NCI-H748 (cell line): ENCODE results near the gene FUT4.
"Not testable (repeated sequence)": the region's sequence is repeated elsewhere in the genome, so short reads cannot be mapped to it uniquely, and the experiment has no call there.

Source experiments
- DNase-seq: peaks from one replicate; lab custom pipeline; 2025; ENCODE audit not compliant: unreplicated experiment; lab: John Stamatoyannopoulos, UW

FUT4 gene

DNA sequence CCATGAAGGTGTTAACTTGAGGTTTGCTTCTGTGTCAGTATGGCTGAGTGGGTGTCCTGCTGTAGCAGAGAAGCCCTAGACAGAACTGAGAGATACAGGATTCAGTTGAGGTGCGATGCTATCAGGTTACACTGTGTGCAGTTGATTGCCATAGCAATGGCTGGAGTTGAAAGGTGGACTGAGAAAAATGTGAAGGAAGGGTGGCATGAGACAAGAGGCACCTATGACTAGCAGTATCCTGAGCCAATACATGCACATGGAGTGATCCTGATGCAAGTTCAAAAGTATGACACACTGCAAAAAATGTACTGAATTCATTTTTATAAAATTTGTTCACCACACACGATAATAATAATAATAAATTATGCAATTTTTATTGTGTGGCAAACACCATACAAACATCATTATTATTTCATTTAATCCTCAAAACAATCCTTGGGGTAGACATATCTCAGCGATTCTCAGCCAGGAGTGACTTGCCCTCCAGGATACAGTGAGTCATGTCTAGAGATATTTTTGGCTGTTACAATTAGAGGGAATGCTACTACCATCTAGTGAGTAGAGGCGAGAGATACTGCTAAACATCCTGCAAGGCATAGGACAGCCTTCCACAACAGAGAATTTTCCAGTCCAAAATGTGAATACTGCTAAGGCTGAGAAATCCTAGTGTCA lies 19.6 kb downstream of the FUT4 start:
- DNase-seq, result peak; percentile 15

DNA sequence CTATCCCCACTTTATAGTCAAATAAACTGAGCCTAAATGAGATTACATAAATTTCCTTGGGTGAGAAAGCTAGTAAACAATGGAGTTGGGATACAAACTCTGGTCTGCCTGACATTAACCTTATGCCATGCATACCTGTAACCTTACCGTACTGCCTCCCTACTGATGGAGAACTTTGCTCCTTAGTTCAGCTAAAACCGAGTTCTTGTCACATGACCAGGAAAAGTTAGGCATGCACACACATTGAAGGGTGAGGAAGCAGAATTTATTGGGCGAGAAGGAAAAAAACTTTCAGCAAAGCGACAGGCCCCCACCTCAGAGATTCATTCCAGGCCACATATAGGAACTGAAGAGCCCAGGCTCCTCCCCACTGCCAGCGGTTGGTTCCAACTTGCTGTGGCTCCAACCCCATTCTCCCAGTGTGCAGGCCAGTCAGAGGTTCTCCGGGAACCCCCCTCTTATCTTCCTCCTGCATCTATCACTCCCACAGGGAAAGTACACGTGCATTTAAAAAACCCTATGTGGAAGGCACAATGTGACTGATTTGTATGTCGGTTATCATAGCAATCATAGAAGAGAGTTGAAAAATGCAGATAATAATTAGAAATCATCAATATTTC lies 20.2 kb downstream of the FUT4 start:
- no peak for DNase-seq

DNA sequence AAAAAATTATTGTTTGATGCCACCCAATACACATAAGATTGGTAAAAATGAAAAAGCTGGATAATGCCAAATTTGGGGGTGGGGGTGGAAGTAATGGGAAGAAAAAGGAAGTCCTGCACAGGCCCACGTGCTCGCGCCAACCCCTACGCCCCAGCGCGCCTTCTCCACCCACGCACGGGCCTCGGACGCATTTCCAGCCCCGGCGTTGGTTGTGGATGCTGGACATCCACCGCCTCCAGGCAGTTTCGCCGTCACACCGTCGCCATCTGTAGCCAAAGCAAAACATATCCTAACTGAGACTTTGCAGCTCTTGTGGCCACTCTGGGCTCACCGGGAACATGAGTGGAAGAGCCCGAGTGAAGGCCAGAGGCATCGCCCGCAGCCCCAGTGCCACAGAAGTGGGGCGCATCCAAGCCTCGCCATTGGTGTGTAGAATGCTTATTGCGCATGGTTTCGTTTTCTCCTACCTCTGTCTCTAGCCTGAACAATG lies 23.5 kb downstream of the FUT4 start, which contains the start of gene PIWIL4:
Gene PIWIL4 (plus strand): TSS at position 188 of the 490 bp plus-strand sequence. CDS start 151 bp downstream, at position 339.
- no peak for DNase-seq

DNA sequence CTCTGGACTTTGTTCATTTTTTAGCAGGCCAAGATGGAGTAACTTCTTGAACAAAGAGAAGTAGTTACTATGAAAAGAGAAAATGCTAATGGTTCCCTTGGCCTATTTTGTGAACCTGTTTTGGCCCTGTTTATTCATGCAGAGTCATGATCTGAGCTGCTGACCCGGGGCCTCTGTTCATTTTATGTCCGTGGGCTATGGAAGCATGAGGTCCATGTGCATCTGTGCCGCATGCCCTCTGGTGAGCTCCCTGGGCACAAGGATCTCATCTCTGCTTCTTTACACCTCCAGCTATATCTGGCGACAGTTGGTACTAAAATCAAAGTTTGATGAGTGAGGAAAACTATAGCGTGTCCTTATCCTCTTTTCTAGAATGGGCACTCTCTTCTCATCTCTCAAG lies 24.5 kb downstream of the FUT4 start:
- no peak for DNase-seq

DNA sequence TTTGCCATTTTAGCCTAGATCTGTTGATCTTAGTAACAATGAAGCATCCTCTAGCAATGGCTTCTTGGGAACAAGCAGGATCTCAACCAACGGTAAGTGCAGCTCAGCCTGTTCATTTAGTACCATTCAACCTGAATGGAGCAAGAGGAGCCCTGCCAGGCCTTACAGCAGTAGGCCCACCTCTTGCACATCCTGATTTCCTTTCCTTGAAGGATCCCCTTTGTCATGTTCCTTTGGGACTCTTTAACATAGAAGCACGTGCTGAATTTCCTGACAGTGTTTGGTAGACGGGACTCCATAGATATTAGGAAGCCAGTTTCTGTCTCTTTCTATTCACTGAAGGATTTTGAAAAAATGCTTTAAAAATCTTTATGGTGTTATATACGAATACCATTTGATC lies 25.0 kb downstream of the FUT4 start:
- no peak for DNase-seq

DNA sequence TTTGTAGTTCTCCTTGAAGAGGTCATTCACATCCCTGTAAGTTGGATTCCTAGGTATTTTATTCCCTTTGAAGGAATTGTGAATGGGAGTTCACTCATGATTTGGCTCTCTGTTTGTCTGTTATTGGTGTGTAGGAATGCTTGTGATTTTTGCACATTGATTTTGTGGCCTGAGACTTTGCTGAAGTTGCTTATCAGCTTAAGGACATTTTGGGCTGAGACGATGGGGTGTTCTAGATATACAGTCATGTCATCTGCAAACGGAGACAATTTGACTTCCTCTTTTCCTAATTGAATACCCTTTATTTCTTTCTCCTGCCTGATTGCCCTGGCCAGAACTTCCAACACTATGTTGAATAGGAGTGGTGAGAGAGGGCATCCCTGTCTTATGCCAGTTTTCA lies 29.3 kb downstream of the FUT4 start:
- not testable (repeated sequence) for DNase-seq

DNA sequence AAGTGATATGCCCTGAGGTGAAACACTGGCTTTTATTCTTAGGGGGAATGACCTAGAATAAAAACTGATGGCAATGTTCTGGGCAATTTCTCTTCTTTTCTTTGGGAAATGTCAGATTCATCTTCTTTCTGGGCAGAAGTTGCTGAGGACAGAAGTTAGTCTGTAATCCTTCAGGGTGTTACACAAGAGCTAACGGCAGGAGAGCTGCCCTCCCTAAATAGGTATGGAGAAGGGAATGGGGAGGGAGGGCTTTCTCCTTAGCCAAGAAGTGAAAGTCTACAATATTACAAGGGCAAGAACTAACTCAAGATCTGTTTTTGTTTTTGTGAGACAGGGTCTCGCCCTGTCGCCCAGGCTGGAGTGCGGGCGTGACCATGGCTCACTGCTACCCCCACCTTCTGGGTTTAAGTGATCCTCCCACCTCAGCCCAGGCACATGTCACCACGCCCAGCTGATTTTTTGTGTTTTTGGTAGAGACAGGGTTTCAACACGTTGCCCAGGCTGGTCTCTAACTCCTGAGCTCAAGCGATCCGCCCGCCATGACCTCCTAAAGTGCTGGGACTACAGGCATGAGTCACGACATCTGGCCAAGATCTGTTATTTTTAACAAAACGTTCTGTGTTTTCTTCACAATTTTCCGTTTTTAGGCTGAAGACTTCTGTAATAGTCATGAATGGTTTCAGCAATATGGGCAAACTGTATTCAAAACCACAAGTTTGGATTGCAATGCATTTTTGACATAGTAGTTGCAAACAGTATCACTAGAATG lies 30.7 kb downstream of the FUT4 start:
- DNase-seq, result no peak

DNA sequence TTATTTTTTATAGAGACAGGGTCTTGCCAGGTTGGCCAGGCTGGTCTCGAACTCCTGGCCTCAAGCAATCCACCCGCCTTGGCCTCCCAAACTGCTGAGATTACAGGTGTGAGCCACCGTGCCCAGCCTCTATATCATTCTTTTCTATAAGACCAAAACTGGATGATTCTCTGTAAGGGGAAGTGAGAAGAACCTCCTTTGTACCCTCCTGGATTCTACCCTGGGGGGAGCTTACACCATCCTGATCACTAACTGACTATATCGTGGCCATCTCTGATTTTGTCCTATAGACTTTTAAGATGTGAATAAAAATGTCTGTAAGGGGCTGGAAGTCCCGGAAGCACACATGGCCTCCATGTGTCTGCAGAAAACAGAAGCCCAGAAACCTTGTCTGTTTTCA lies 32.6 kb downstream of the FUT4 start:
- DNase-seq, result no peak

DNA sequence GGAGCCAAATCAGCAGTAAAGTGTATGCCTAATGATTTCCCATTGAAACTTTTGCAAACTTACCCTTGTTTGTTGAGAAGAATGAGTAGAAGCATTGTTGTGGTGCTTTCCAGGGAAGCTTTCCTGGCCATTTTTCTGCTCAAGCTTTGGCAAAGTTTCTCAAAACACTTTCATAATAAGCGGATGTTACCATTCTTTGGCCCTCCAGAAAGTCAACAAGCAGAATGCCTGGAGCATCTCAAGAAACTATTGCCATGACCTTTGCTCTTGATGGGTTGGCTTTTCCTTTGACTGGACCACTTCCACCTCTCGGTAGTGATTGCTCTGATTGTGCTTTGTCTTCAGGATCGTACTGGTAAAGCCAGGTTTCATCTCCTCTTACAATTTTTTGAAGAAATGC lies 34.1 kb downstream of the FUT4 start:
- no peak for DNase-seq

DNA sequence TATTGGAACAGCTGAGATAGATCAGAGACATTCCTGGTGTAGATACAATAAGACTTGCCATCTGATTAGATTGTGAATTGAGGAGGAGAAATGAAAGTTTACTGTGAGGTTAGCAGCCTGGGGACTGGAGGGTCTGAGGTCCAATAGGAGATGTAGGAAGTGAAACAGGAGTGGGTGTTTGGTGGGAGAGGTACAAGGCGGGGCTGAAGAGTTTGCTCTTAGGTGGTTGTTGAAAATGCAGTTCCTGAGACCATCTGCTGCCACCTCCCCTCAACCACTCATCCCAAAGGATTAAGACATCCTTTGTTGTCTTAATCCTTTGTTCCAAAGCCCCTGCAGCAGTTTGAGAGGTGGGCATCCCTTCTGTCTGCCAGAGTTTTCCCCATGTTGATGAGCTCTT lies 38.2 kb downstream of the FUT4 start:
- no peak for DNase-seq

DNA sequence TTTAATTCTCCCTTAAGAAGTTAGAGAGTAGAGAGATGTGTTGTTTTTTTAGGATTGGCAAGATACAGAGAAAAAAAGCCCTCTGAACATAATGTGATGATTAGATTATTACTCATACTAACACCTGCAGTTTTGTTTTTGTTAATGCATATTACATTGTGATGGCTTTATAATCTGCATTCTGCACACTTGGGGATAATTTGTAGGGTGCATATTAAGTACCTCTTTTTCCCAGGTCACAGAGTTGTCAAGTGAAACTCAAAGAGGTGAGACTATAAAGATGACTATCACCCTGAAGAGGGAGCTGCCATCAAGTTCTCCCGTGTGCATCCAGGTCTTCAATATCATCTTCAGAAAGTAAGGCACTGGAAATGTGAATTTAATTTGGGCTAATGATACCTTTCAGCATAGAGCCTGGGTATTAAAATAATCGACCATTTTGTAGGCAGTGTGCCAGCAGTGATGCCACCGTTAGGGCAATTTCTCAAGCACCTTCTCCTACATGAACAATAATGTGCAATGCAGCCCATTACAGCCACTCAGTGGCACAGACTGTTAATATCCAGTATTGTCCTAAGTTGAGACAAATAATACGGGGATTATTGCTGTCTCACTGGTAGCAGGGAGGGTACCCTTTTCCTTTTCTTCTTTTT lies 39.6 kb downstream of the FUT4 start:
- peak; percentile 16 for DNase-seq

DNA sequence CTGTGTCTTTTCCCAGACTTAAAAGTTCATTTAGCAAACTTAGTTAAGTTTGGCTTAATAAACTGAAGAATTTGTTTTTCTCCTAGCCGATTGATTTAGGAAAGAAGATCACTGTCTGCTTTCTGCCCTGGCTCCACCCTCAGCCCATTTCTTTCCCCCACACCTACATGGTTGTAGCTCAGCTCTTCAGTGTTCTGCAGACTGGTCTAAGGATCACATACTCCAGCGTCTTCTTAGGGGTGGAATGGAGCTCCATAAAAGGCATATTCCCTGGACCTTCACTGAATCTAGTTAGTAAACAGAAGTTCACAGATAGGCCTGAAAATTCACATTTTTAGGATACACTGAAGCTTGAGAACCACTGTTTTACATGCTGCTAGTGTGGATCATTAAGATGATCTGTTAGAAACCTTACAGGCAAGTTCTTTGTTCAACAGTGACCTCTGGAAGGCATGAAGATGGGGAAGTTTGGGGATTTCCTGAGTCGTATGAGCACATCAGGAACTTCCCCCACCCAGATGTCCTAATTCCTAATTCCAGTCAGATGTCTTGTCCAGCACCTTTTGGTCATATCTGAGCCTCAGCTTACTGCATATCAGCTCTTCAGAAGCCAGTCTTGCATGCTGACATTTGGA lies 40.3 kb downstream of the FUT4 start:
- no peak for DNase-seq

DNA sequence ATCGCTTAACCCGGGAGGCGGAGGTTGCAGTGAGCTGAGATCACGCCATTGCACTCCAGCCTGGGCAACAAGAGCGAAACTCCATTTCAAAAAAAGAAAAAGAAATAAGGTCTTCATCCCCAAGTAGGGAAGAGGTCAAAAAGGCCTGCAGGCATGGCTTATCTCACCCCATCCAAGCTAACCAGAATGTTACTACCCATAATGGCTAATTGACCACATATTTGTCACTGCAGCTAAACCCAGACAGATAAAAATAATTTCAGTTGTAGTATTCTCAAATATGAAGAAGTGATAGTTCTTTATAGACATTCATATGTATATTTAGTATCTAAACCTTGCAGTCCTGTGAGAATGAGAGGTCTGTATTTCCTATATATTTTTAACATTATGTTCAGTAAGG lies 41.3 kb downstream of the FUT4 start:
- DNase-seq, result no peak

DNA sequence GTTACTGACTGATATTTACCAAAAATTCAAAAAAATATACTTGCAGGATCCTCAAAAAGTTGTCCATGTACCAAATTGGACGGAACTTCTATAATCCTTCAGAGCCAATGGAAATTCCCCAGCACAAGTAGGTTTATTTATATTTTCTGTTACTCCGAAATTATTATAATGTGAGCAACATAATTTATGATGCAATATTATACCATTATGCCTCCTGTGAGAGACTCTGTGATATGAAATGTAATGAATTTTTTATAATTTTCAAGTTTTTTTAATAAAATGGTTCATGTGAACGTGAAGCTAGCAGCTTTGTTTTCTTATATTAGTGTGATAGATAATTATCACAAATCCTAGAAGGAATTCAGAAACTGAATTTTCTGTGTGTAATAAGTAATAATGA lies 41.7 kb downstream of the FUT4 start:
- no peak for DNase-seq

DNA sequence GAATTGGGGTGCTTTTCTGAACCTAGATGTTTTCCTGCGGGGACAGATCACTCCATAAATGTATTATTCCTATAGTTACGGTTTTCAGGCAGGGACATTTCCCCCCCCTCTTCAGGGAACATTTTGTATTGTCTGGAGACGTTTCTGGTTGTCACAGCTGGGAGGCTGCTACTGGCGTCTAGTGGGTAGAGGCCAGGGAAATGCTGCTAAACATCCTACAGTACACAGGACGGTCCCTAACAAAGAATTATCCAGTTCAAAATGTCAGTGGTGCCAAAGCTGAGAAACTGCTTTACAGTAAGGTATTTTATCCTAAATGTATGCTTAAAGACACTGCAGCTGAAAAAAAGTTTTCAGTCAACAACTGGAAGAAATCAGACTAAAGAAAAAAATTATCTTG lies 42.8 kb downstream of the FUT4 start:
- DNase-seq, result no peak

DNA sequence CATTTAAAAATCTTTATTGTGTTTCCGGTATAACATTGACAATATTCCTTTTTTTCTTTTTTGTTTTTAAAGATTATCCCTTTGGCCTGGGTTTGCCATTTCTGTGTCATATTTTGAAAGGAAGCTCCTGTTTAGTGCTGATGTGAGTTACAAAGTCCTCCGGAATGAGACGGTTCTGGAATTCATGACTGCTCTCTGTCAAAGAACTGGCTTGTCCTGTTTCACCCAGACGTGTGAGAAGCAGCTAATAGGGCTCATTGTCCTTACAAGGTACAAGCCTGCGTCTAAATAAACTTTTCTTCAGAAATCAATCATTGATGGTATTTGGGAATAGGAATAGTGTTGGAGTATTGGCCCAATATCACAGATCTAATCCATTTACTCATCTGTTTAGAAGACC lies 43.3 kb downstream of the FUT4 start:
- no peak for DNase-seq

DNA sequence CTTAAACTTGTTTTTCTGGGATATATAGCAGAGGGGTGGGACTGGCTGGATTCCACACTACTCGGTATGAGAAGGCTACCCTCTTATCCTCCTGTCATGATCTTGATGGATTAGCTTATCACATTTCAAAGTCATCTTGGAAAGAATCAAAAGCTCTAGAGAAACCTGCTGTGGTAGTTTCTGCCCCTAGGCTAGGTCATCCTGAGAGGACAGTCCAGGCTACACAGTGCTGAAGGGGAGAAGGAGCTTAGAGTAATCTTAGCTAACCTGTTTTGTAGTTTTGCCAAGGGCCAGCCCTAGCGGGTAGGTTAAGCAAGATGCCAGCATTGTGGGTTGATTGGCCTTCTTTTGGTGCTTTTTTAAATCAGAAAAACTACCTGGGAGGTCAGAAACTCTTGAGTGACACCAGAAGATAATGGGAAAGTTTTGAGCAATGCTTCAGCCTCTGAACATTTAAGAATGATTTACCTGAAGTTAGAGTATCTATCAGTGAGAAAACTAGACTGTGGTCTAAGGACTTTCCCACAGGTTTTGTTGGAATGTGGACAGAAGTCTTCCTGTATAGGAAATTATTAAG lies 44.7 kb downstream of the FUT4 start:
- no peak for DNase-seq

DNA sequence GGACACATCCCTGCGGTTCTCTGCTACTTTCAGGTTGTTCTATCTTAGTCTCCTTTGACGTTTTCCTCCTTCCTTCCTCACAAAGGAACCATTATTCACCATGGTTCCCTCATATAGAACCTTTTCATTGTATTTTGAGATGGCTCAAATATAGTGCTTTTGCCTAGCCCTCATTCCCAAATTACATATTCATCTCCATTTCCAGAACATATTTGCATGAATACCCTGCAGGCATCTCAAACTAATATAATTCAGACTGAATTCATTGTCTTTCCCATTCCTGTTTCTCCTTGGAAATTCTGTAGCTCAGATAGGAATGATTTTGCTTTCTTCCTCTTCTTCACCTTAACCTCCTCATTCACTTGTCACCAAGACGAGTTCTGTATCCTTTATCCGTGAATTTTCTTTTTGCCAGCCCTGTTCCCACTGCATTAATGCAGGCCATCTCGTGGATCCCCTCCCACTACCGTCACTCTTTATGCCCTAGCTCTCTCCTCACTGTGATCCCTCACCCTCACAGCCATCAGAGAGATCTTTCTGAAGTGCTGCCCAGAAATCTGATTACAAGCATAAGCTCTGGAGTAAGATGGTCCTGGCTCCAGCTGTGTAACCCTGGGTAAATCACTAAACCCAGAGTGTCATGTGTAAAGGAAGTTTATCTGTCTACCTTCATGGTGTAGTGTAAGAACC lies 46.8 kb downstream of the FUT4 start:
- DNase-seq, result no peak

DNA sequence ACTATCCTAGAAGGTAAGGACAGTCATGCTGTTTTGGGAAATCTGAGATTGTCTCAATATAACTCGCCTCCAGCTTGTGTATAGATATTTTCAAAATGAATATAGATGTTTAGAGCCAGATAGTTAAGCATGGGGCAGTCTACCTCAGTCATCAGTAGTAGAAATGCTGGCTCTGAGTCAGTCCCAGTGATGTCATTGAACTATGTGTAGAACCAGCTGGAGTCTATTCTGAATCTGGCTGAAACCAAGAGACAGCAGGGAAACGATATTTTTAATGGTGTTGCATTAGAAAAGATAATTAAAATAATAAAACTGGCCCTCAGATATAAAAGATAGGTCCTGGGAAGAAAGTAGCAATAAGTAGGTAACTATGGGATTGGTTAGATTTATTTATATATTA lies 49.3 kb downstream of the FUT4 start:
- DNase-seq, result no peak

DNA sequence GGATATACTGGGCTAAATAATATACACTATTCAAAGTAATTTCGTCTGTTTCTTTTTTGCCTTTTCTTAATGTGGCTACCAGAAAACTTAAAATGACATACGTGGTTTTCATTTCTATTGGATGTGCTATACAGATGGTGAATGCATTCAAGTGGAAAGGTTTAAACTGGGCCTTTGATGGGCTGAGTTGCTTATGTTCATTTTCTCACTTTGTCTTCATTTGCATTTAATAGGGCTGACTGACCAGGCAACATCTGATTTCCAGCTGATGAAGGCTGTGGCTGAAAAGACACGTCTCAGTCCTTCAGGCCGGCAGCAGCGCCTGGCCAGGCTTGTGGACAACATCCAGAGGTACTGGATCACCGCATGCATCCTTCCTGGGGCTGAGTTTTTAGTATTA lies 51.4 kb downstream of the FUT4 start:
- no peak for DNase-seq
